NCI-H1417 treated with DMSO at 0.1 percent for 48 hours (cell line): ENCODE measurements around the gene MAK.
"Not testable (repeated sequence)": the region's sequence is repeated elsewhere in the genome, so short reads cannot be mapped to it uniquely, and the experiment has no call there.

Experiments used
- DNase-seq: peaks from one replicate; lab custom pipeline; 2025; lab: John Stamatoyannopoulos, UW

MAK gene

DNA sequence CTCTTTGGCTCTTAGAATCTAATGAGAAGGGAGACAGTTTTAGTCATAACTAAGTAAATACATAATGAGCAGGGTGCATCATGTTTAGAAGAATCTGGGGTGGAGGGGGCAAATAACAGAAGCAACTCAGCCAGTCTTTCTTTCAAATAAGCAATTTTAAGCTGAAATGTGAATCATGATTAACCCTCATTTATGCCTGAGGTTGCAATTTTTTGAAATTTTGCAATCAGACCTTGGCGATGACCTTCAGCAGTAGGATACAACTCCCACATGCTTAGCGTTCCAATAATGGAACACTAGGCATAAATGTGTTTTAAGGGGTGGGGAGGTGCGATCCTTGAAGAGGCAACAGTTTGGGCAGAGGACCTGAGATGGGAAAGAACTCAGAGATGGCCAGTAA, 60.1 kb downstream of the MAK start:
- DNase-seq, result no peak

DNA sequence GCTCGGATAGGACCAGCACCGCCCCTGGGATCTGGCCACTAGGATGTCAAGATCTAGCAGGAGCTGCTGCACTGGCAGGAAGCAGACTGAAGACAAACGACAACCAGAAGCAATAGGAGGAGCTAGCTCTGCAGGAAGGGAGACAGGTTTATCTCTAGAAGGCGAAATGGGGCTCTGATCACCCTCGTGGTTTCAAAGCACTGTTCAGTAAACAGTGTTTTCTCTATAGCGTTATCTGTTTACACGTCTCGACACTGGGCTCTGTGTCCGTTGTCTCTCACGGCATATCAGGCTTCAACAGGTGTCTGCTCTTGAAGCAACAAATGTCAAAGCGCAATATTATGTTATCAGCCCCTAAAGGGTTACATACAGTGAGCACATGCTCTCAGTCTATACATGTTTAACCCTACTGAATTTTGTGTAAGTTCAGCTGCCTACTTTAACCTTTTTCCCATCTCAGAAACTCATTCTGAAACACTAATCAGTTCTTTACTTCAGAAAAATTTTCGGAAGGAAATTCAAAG, 66.9 kb downstream of the MAK start:
- no peak for DNase-seq

DNA sequence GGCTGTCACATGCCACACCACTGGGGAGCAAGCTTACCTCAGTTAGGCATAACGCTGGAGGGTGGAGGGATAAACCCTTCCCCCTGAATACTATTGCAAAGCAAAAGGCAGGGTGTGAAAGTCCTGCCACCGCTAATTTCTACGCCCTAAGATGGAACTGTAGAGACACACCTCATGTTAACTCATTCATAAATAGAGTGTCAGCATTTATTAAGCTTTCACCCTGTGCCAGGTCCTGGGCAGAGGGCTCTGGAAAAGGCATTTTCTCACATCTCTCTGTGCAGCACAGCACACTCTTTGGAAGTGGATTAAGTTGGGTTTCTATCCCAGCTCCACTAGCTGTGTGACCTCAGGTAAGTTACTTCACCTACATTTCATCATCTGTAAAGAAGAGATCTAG, 68.9 kb downstream of the MAK start:
- no peak for DNase-seq

DNA sequence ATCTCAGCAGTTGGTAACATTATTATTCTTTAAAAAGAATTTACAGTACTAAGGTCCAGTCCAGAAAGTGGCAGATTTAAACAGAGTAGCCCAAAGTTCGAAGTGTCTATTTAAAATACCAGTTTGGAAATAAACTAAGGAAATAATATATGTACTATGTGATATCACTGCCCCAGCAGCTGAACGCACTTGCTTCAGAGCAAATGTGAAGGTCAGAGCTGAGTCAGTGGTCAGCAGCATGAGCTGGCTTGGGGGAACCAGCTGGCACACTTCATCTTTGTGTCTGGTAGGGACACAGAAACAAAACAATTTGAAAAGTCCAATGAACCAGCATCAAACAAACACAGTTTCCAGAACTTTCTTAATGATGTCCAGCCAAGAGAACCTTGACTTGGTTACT, 75.3 kb downstream of the MAK start:
- DNase-seq, result no peak

DNA sequence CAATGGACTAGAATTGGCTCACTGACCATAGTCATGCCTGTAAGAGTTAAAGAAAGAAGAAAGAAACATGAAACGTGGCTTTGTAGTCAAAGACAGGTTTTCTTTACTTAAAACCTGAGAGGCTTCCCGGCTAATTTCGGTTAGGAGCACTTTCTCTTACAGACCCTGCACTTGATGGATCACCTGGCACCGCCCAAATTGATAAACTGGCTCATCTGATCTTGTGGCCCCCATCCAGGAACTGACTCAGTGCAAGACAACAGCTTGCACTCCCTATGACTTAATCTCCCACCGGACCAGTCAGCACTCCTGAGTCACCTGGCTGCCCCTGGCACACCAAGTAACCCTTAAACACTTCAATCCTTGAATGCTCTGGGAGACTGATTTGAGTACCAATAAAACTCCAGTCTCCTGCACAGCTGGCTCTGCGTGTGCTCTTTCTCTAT, 78.4 kb downstream of the MAK start:
- DNase-seq, result no peak

DNA sequence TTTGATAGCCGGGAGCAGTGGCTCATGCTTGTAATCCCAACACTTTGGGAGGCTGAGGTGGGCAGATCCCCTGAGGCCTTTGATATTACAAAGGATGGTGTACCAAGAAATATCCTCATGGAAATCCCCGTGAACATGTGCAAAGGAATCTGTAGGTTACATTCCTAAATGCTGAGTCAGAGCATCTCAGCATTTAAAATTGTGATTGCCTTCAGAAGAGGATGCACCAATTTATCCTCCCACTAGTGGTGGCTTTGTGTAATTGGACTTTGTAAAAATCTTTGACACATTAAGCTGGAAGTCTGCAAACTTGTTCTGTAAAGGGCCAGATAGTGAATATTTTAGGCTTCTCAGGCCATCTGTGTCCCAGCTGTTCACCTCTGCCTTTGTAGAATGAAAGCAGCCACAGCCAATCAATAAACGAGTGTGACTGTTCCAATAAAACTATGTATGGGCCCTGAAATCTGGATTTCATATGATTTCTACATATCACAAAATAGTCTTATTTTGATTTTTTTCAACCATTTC, 79.0 kb downstream of the MAK start:
- DNase-seq, result no peak

DNA sequence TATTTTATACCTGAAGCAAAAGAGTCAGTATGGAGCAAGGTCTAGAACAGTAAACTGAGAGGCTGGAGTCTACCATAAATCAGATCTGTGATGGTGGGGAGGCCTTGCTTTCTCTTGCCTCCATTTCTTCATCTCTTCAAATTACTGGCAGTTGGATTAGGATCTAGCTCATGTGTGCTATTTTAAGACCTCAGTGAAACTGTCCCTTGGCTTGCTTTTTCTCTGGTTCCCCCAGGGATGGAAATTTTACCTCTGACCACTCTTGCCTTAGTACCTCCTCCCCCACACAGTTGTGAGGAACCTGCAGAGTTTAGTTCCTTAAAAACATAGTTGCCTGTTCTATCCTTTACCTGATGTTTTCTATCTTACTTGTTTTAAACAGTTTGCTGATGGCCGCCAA, 82.3 kb downstream of the MAK start:
- DNase-seq, result no peak

DNA sequence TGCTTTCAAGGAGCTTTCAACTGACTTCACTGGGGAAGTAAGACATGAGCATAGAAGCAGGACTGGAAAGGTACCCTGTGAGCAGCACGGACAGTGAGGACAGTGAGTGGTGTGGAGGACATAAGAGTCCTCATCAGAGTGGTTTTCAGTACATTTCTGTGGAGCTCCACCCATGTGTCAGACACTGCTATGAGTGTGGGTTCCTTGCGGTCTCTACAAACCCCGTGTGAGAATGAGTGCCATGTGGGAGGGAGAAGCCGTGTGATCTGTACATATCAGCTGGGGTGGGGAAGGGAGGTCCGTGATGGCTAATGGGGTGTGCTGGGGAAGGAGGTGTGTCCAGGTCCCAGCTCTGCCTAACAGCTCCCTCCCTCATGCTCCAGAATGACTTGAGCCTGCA, 86.6 kb downstream of the MAK start:
- DNase-seq, result not testable (repeated sequence)

DNA sequence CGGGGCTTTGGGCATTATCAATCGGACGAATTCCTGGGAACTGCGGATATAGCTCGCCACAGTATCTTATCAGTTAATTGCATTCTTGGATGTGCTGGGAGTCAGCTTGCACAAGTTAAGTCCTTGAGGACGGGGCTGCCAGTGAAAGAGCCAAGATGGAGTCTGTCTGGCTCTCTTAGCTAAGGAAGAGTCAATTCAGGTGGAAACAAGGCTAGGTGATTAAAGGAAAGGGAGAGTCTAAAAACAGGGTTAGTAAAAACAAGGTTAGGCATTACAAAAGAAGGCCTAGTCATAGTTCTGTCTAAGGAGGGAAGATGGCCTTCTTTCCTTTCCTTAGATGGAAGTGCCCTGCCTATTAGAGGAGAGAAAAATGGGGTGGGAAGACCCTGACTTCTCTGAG, 87.8 kb downstream of the MAK start:
- not testable (repeated sequence) for DNase-seq

DNA sequence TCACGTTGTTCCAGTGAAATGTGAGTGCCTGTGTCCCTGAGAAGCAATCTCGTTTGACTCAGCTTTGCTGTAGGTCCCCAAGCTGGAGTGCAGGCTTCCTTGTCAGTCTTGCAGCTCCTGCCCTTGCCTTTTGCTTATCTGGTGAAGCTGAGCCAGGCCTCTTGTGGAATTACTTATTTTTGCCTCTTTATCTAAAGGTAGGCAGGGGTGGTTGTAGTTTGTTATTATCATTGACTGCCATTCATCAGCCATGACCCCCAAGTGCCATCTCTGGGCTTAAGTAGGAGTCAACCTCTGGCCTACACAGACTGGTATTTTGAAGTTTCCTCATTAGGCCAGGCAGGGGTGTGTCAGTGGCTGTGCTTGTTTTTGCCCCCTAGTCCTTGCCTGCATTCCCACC, 88.6 kb downstream of the MAK start:
- no peak for DNase-seq

DNA sequence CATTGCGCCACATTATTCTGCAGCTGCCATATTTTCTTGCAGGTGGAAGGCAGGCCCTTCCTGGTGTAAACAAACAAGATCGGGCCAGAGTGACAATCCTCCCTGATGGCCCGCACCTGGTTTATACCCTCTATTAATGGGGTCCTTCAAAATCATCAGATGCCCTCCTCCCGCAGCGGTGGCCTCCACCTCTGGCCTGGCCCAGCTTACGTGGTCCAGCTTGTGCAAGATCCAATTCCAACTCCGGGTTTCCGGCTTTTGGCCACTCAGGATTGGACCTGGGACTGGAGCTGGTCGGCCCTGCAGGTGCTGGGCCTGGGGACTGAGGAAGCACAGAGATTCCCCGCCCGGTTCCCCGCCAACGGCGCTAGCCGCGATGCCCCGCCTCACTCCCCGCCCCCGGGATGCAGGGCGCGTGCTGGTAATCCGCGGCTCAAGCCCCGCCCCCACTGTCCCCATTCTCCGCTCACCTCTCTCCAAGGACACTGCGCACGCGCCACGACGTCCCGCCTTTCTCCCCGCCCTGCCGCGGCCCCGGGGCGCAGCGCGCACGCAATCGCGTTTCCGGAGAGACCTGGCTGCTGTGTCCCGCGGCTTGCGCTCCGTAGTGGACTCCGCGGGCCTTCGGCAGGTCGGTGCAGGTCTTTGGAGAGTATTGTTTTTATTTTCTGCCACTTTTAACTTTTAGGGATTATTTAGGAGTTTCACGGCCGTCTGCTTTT, 90.9 kb downstream of the MAK start, which contains the start of gene TMEM14B:
Gene TMEM14B (plus strand): TSS at position 555 of the 722 bp plus-strand sequence. CDS start 1,441 bp downstream, outside the sequence.
- DNase-seq, result peak; percentile 90

DNA sequence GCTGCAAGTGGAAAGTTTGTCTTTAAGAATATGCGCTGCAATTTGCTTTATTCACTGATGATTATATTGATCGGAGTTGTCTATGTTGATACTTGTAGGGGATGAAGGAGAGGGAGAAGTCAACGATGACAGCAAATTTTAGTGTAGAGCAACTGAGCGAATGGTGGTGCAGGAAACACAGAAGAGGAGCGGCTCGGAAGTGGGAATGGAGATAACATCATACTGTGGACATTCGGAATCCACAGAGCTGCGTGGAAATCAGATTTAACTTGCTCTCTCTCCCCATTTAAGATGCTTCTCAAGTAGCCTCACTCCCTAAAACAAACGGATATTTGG, 91.5 kb downstream of the MAK start:
- no peak for DNase-seq

DNA sequence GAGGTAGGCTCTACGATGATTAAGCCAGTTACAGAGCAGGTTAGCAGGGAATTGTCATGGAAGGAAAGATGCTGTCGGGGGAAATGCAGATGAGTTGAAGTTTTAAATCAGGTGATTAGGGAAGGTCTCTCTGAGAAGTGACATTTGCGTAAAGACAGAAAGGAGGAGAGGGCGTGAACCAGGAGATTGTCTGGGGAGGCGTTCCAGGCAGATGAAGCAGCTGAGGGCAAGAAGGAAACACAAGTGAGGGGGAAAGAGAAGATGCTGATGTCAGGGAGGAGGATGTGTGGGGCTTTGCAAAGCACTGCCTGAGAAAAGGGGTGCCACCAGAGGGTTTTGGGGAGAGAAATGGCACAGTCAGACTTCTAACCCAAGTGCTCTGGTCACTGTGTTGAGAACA, 93.2 kb downstream of the MAK start:
- no peak for DNase-seq

DNA sequence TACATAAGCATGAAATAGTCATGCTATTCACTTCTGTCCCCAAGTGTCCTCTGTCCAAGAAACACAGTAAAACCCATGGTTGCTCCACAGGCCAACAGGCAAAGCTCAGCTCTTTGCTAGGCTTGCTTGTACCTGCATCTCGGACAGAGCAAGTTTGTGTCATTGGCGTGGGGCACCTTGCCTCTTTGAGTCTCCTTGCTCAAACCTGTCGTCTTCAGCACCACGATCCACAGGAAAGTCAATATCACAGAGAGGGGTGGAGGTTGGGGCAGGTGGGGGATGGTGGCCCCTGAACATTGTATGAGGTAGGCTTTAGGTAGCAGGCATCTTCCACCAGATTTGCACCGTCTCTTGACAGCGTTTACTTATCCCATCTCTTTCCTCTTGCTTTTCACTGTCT, 94.8 kb downstream of the MAK start:
- no peak for DNase-seq

DNA sequence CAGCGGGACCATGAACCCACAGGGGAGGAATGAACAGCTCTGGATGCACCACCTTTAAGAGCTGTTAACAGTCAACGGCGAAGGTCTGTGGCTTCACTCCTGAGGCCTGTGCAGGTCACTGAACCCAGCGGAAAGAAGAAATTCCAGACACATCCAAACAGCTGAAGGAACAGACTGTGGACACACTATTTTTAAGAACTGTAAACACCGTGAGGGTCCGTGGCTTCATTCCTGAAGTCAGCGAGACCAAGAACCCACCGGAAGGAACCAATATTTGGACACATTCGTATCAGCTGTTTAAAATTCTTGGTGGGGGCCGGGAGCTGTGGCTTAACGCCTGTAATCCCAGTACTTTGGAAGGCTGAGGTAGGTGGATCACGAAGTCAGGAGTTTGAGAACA, 96.1 kb downstream of the MAK start:
- no peak for DNase-seq

DNA sequence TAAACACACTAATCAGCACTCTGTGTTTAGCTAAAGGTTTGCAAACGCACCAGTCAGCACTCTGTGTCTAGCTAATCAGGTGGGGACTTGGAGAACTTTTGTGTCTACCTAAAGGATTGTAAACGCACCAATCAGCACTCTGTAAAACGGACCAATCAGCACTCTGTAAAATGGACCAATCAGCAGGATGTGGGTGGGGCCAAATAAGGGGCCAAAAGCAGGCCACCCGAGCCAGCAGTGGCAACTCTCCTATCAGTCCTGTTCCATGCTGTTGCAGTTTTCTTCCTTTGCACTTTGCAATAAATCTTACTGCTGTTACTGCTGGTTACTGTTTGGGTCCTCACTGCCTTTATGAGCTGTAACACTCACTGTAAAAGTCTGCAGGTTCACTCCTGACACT, 96.7 kb downstream of the MAK start:
- DNase-seq, result not testable (repeated sequence)

DNA sequence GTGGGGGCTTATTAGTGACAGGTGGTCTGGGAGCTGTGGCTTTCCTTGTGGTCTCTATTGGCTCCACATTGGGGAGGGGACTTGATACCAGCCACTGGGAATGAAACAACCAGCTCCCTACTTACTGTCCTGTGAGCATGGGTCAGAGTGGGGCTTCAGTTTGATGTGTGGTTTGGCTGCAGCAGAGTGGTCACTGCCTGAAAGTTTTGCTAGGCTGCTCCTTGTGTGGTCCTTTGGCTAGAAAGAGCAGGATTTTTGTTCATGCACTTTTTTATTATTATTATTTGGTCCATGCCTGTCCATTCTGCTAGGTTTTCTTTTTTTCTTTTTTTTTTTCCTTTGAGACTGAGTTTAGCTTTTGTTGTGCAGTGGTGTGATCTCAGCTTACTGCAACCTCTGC, 98.3 kb downstream of the MAK start:
- DNase-seq, result no peak

DNA sequence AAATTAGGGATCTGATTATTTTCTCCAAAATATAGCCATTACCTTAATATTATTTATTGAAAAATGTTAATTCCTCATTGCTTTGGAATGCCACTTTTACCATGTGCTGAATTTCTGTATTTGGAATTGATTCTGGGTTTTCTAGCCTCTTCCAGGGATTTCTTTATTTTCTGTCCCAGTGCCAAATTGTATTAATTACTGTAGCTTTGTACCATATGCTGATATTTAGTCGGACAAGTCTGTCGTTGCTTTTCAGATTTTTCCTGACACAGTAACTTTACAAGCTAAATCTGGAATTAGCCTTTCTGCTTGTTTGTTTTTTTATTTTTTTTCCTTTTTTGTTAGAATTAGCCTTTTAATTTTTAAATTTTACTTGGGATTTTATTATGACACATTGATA, 101.6 kb downstream of the MAK start:
- DNase-seq, result no peak

DNA sequence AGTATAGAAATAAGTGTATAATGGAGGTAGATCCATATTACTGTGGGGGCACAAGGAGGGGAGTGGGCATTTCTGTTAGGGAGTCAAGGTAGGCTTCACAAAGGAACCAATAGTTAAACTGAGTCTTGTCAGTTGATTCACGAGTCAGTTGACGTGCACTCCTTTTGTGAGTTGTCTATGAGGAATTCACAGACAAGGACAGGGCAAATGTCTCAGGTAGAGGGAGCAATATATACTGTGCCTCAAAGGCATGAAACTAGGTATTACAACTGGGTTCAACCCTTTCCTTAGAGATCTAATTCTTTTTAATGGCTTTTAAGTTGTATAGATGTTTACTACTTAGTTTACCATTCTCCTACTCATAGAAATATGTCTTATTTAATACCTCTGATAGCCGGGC, 104.5 kb downstream of the MAK start:
- DNase-seq, result no peak

DNA sequence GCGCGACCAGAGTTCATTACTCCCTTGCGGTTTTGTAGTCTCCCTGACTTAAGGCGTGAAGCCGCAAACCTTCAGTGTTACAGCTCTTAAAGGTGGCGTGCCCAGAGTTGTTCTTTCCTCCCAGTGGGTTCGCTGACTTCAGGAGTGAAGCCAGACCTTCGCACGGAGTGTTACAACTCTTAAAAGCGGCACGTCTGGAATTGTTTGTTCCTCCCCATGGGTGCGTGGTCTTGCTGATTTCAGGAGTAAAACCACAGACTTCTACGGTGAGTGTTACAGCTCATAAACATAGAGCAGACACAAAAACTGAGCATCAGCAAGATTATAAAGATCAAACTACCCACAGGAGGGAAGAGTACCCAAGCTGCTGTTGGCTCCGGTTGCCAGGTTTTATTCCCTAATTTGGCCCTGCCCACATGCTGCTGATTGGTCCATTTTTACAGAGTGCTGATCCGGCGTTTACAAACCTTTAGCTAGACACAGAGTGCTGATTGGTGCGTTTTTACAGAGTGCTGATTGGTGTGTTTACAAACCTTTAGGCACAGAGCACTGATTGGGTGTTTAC, 105.1 kb downstream of the MAK start:
- no peak for DNase-seq

DNA sequence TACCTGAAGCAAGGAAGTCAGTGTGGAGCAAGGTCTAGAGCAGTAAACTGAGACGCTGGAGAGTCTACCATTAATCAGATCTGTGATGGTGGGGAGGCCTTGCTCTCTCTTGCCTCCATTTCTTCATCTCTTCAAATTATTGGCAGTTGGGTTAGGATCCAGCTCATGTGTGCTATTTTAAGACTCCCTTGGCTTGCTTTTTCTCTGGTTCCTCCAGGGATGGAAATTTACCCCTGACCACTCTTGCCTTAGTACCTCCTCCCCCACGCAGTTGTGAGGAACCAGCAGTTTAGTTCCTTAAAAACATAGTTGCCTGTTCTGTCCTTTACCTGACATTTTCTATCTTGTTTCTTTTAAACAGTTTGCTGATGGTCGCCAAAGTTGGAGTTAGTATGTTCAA, 108.1 kb downstream of the MAK start:
- DNase-seq, result no peak

DNA sequence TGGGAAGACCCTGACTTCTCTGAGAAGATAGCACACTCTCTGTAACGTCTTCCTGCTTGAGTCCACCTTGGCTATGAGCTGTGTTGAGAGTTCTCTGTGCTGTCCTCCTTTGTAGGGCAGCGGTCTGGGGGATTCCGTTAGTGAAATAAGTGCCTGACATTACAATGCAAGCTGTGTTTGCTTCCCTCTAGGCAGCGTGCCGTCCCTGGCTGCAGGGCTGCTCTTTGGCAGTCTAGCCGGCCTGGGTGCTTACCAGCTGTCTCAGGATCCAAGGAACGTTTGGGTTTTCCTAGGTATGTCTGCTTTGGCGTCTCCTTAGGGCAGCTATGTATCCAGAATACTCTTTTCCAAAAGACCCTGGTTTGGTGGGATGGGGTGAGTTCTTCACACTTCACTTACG, 112.6 kb downstream of the MAK start:
- DNase-seq, result no peak

DNA sequence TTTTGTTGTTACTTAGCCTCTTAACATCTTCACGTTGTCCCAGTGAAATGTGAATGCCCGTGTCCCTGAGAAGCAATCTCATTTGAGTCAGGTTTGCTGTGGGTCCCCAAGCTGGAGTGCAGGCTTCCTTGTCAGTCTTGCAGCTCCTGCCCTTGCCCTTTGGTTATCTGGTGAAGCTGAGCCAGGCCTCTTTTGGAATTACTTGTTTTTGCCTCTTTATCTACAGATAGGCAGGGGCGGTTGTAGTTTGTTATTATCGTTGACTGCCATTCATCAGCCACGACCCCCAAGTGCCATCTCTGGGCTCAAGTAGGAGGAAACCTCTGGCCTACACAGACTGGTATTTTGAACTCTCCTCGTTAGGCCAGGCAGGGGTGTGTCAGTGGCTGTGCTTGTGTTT, 113.3 kb downstream of the MAK start:
- DNase-seq, result no peak

DNA sequence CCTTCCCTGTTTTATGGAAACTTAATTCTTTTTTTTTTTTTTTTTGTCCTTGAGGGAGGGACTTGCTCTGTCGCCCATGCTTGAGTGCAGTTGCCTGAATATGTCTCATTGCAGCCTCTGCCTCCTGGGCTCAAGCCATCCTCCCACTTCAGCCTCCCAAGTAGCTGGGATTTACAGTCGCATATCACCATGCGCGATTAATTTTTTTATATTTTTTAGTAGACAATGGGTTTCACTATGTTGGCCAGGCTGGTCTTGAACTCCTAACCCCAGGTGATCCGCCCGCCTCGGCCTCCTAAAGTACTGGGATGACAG, 114.8 kb downstream of the MAK start:
- DNase-seq, result no peak
